BJ (cell line): ENCODE measurements around the gene GPC6. TPM values are rescaled to one million over a fixed set of nuclear protein-coding genes. Genes with fewer than 3 reads are reported as not detected.

Source experiments
- CTCF ChIA-PET: fragments of 350-600 bp; formaldehyde crosslinking; extraction: SDS; loops from one replicate; lab custom pipeline; 2021; ENCODE audit warnings: antibody characterized with exemption, inconsistent platforms; lab: Yijun Ruan, JAX
- POLR2A ChIA-PET: fragments of 300-600 bp; sonication (Branson Sonifier 250); formaldehyde crosslinking; extraction: SDS; loops from one replicate; lab custom pipeline; 2021; ENCODE audit warnings: antibody characterized with exemption; lab: Charles Lee
- DNase-seq: peaks from one replicate; pipeline ENCODE4 v3.0.0-alpha.2; 2011; ENCODE audit warnings: low read depth
- H3K27me3 ChIP-seq: 2 replicates; pipeline ENCODE4 v1.6.0; 2011; ENCODE audit warnings: low read length; ENCODE audit not compliant: control insufficient read depth, insufficient read depth
- H3K36me3 ChIP-seq: 2 replicates; pipeline ENCODE4 v1.5.1; 2011; ENCODE audit warnings: low read length; ENCODE audit not compliant: control insufficient read depth, insufficient read depth
- H3K4me3 ChIP-seq: 2 replicates; pipeline ENCODE4 v1.5.1; 2011; ENCODE audit warnings: low read depth, mild to moderate bottlenecking, control low read depth, low read length
- polyA plus RNA-seq: library from polyadenylated mRNA; depleted of rRNA; stranded (reverse); fragments of >200 nt; gene quantifications from 2 replicates; pipeline ENCODE4 v1.2.3, GENCODE V29; 2011
- TF ChIP-seq, protein P1 (sequence below): IDR thresholded peaks from 2 replicates; pipeline ENCODE4 v1.5.1; 2011; ENCODE audit warnings: low read depth, mild to moderate bottlenecking, control low read depth, inconsistent platforms, low read length, moderate library complexity; ENCODE audit not compliant: insufficient read depth

Gene GPC6
- polyA plus RNA-seq, 1 experiment, result 23.0 TPM

DNA sequence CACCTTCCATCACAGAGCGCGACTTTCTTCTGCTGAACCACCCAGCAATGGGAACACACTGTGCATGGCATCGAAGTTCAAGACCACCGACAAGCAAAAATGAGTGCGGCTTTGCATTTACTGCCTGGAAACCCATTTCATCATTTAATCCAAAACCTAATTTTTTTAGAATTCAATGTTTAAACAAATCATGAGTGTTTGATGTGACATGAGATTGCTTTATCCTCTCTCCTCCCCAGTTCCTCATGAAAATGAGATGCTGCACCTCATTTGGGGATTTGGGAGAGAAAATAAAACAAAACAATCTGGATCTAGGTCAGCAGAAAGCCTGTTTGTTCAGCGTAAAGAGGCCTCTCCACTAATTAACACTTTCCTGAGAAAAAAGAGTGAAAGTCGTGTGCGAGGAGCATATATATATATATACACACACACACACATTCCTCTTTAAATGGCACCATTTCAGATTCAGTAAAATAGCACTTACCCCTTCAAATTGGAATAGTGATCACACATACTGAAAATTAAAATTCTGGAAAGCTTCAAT, 1126.6 kb downstream of the GPC6 start:
- H3K4me3 ChIP-seq, result no peak overlapping the region
- ChIA-PET POLR2A (no interaction called here), CTCF (no interaction called here)
- TF ChIP-seq, protein P1, sequence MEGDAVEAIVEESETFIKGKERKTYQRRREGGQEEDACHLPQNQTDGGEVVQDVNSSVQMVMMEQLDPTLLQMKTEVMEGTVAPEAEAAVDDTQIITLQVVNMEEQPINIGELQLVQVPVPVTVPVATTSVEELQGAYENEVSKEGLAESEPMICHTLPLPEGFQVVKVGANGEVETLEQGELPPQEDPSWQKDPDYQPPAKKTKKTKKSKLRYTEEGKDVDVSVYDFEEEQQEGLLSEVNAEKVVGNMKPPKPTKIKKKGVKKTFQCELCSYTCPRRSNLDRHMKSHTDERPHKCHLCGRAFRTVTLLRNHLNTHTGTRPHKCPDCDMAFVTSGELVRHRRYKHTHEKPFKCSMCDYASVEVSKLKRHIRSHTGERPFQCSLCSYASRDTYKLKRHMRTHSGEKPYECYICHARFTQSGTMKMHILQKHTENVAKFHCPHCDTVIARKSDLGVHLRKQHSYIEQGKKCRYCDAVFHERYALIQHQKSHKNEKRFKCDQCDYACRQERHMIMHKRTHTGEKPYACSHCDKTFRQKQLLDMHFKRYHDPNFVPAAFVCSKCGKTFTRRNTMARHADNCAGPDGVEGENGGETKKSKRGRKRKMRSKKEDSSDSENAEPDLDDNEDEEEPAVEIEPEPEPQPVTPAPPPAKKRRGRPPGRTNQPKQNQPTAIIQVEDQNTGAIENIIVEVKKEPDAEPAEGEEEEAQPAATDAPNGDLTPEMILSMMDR, result no peak
- no peaks in the 10 kb centered on the region for H3K36me3 ChIP-seq
- no peaks in the 10 kb centered on the region for H3K27me3 ChIP-seq
- DNase-seq, result no peak

- POLR2A ChIA-PET, result no interaction called here
- no peaks in the 10 kb centered on the region for H3K27me3 ChIP-seq
- no peaks in the 10 kb centered on the region for H3K36me3 ChIP-seq
- TF ChIP-seq, protein P1, result no peak
- DNase-seq, result no peak
- no peak overlapping the region for H3K4me3 ChIP-seq
- CTCF ChIA-PET, result no interaction called here
Measured at GRCh38 chr13:94359875-94360274, 1133.3 kb downstream of the GPC6 start.

DNA sequence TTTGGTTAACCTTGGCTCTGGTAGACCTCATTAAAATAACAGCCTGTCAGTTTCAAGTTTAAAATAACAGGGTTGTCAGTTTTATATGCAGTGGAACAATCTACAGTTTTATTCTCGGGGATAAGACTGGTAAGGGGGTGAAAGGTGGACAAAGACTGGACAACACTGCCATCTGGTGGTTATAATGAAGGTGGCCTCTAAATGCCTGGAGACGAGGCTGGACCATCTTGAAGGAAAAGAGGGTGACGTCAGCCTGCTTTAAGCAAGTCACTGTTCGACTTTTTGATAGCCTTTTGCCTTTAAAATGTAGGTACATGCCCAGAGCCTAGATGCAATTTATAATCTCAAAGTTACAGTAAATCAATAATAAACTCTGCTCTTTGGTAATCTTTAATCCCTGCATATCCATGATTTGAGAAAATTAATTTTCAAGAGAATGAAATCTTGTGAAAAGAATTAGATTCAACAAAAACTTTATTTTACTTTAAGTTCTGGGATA, 1135.9 kb downstream of the GPC6 start:
- Histone ChIP-seq H3K4me3 (no peak overlapping the region), H3K36me3 (no peaks in the 10 kb centered on the region), H3K27me3 (no peaks in the 10 kb centered on the region)
- TF ChIP-seq, protein P1, result peak; percentile 73
- peak; percentile 38 for DNase-seq
- CTCF ChIA-PET, result interaction anchor here (0.7 to 2.0 kb wide), 11 partner anchors 11 to 1134 kb away, joined by 3 to 9 read pairs (median 3); no protein-coding TSS in a partner anchor
- POLR2A ChIA-PET, result no interaction called here

GRCh38 chr13:94366677-94367076, 1140.1 kb downstream of the GPC6 start:
- H3K36me3 ChIP-seq, result no peaks in the 10 kb centered on the region
- H3K4me3 ChIP-seq, result no peak overlapping the region
- no peak for DNase-seq
- no peaks in the 10 kb centered on the region for H3K27me3 ChIP-seq
- ChIA-PET CTCF (no interaction called here), POLR2A (no interaction called here)
- TF ChIP-seq, protein P1, result no peak

DNA sequence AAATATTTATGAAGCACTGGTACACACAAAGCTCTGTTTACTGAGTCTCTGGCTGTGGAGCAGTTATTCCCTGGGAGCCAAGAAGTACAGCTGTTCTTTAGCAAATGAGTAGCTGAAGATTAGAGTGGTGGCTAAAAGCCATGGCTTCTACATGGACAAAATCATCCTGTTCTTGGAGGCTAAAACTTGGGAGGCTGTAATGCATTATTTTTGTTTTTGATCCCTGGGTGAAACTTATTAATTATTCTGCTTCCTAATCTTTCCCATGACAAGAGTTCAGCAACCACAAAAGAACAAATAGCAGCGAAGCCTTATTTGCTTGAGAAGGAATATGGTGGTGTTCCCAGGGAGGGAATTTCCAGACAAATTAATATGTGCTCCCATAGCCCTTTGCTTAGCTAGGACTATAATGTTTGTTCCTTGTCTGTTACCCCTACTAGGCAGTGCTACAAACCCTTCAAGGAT, 1143.4 kb downstream of the GPC6 start:
- H3K27me3 ChIP-seq, result no peaks in the 10 kb centered on the region

More for the DNA sequence above, 1143.4 kb downstream of the GPC6 start:
- no peaks in the 10 kb centered on the region for H3K36me3 ChIP-seq
- POLR2A ChIA-PET, result no interaction called here
- no peak for DNase-seq
- no peak overlapping the region for H3K4me3 ChIP-seq
- CTCF ChIA-PET, result no interaction called here
- TF ChIP-seq, protein P1, result no peak
